GM21360 (cell line): Measurements from ENCODE around the gene RPL35.
"Not testable (repeated sequence)": the region's sequence is repeated elsewhere in the genome, so short reads cannot be mapped to it uniquely, and the experiment has no call there.

Source experiments
- ATAC-seq: cut with Tn5 transposase; IDR thresholded peaks from one replicate; pipeline ENCODE4 v1.9.1; 2021; ENCODE audit warnings: mild to moderate bottlenecking, moderate library complexity; ENCODE audit not compliant: unreplicated experiment

Gene RPL35

DNA sequence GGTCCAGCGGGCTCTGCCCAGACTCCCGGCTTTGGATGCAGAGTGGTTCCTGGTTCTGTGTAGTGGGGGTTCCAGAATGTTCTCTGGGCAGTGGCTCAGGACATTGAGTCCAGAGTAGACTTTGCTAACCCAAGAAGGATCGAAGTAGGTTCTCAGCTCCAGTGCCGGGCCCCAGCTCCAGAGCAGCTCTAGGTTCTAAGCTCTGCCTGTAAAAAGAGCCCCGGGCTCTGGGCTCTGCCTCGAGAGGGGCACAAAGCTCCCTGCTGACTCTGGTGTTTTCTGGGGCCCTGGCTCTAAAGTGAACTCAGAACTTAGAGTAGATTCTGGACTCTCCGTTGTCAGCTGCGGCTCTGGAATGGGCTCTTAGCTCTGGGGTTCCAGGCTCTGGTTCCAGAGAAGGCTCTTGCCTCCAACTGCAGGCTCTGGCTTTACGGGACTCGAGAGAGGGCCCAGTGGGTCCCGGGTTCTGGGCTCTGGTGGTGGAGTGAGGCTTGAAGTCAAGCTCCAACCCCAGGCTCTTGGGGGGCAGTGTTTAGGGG, 8.1 kb downstream of the RPL35 start:
- no peak for ATAC-seq

DNA sequence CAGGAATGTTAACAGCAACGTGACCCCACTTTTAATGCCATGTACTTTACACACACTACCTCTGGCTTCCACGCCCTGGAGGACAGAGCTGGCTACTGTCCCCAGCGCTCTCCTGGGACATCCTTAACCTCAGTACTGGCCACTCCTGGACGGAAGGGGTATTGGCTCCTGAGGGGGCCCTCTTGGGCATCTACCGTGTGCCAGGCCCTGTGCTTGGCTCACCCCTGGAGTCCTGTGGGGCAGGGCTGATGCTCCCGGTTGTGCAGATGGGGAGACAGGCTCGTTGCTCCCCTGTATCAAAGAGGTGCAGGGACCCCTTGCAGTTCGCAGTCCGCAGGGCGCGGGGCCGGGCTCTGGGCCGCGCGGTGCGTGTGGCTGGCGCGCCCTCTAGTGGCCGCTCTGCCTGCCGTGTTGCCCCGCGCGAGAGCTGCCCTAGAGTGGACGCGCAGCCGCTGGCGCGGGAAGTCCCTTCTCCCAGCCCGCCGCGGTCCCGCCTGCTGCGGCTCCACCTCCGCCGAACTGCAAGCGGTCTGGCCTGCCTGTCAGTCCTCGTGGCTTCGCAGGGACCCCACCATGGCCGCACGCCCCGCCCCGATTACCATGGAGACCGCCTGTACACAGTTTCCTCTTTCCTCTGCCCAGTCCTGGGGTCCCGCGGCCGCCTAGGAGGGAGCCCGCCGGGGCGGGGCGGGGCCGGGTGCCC, 8.8 kb downstream of the RPL35 start, which contains the start of gene WDR38:
WDR38 (plus strand) TSS at position 632 of the 703 bp plus-strand sequence. CDS start 72 bp downstream, outside the sequence.
- ATAC-seq = peak; percentile 66

GRCh38 chr9:124852121-124852828, 9.5 kb downstream of the RPL35 start:
- ATAC-seq = no peak

- ATAC-seq = no peak
Observed at GRCh38 chr9:124849801-124850200, 12.0 kb downstream of the RPL35 start.

- ATAC-seq = no peak
Observed at GRCh38 chr9:124846969-124847368, 14.8 kb downstream of the RPL35 start.

DNA sequence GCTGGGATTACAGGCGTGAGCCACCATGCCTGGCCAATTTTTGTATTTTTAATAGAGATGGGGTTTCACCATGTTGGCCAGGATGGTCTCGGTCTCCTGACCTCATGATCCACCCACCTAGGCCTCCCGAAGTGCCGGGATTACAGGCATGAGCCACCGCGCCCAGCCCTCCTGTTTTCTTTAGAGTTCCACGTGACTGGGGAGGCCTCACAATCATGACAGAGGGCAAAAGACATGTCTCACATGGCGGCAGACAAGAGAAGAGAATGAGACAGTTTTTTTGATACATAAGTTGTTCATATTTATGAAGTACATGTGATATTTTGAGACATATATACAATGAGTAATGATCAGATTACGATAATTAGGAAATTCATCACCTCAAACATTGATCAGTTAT, 15.3 kb downstream of the RPL35 start:
- not testable (repeated sequence) for ATAC-seq

- ATAC-seq = no peak
Observed at GRCh38 chr9:124844291-124844690, 17.5 kb downstream of the RPL35 start.

- ATAC-seq = no peak
Observed at GRCh38 chr9:124843456-124844034, 18.2 kb downstream of the RPL35 start.

DNA sequence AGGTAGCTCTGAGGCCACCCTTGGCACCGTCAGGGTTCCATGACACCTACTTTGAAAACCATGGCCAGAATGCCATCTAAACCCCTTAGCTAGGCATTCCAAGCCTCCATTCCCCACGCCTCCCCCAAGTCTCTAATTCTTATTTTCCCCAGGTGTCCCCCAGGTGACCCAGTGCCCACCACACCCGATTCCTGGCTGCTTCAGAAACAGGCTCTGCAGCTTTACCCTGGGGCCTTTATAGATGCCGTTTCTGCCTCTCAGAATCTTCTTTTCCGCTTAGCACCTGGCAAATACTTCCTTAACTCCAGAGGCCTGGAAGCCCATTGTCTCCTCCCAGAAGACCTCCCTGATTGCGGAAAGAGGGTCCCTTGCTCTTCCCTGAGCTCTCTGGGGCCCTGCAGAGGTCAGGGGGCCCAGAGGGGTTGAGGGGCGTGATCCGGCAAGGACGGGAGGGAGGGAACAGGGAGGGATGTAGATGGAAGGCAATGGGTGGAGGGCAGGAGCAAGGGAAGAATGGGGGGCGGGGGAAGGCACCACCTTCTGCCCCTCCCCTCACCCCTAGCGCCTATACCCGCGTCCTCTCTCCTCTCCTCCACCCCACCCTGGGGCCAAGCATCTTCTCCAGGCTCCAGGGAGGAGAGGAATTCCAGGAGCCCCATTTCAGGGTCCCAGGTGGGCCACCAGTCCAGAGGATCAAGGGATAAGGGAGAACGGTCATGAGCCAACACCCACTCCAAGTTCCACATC, 20.5 kb downstream of the RPL35 start:
- ATAC-seq = no peak

DNA sequence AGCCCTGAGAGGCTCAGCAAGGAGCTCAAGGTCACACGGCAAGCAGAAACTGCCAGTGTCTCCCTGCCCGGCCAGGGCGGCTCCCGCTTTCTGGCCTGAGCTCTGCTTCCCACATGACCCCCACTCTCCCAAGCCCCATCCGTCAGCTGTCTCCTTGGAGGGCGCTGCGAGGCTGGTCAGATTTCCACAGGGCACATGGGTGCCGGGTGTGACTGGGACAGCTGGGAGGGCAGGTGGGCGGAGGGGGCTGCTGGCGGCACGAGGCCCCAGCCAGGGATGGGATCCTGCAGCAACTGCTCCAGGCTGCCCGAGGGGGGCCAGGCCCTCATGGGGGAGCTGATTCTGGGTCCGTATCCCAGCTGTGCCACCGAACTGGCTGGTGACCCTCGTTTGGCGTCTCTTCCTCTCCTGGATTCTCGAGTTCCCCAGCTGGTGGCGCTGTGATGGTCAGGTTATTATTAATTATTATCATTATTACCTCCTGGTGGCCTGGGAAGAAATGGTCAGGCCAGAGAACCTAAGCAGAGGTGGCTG, 21.4 kb downstream of the RPL35 start:
- ATAC-seq = no peak

- ATAC-seq = no peak
Observed at GRCh38 chr9:124839612-124840299, 22.0 kb downstream of the RPL35 start.

DNA sequence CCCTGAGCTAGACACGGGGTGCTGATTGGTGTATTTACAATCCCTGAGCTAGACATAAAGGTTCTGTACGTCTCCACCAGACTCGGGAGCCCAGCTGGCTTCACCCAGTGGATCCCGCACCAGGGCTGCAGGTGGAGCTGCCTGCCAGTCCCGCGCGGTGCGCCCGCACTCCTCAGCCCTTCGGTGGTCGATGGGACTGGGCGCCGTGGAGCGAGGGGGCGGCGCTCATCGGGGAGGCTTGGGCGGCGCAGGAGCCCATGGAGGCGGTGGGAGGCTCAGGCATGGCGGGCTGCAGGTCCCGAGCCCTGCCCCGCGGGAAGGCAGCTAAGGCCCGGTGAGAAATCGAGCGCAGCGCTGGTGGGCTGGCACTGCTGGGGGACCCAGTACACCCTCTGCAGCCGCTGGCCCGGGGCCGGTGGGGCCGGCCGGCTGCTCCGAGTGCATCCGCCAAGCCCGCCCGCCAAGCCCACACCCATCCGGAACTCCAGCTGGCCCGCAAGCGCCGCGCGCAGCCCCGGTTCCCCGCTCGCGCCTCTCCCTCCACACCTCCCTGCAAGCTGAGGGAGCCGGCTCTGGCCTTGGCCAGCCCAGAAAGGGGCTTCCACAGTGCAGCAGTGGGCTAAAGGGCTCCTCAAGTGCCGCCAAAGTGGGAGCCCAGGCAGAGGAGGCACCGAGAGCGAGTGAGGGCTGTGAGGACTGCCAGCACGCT, 23.0 kb downstream of the RPL35 start:
- not testable (repeated sequence) for ATAC-seq

DNA sequence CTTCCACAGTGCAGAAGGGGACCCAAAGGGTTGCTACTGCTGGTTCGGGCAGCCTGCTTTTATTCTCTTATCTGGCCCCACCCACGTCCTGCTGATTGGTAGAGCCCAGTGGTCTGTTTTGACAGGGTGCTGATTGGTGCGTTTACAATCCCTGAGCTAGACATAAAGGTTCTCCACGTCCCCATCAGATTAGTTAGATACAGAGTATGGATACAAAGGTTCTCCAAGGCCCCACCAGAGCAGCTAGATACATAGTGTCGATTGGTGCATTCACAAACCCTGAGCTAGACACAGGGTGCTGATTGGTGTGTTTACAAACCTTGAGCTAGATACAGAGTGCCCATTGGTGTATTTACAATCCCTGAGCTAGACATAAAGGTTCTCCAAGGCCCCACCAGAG, 23.6 kb downstream of the RPL35 start:
- ATAC-seq = not testable (repeated sequence)

GRCh38 chr9:124835026-124835557, 26.7 kb downstream of the RPL35 start:
- ATAC-seq = no peak

DNA sequence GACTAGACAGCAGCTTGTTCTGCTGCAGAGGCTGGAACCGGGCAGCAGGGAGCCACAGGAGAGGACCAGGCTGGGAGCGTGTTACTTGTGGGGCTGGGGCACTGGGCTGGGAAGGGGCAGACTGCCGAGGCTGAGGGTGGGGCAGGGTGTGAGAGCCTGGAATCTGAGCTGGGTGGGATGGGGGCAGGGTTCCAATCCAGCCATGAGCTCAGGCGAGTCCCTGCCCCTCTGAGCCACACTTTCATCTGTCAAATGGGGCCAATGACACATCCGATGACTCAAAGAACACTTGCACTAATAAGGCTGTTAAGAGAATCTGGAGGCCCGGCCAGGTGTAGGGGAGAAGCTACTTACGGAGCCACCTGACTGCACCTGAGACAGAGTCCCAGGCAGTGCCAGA, 27.2 kb downstream of the RPL35 start:
- ATAC-seq = no peak

GRCh38 chr9:124831642-124832364, 30.0 kb downstream of the RPL35 start:
- ATAC-seq = no peak

DNA sequence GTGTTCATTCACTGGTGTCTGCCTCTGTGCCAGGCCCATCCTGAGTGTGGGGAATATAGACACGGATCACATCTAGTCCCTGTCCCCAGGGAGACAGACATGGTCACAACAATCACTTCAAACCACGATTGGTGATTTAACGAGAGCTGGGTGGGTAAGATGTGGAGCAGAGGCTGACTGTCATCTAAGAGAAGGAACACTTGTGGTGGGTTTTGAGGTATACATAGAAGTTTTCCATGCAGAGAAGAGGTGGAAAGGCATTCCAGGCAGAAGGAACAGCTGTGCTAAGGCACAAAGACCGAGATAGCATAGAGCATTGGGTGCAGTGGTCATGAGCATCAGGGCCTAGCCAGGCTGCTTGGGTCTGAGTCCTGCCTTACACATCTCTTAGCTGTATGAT, 31.2 kb downstream of the RPL35 start:
- no peak for ATAC-seq

GRCh38 chr9:124829334-124829669, 32.5 kb downstream of the RPL35 start:
- ATAC-seq = no peak
